H9 (cell line): ENCODE data around the gene DDX60. TPM values are rescaled to one million over a fixed set of nuclear protein-coding genes. Genes with fewer than 3 reads are reported as not detected.

Source experiments
- DNase-seq: peaks from one replicate; pipeline ENCODE4 v3.0.0-alpha.2; 2017
- H2AFZ ChIP-seq: one replicate; pipeline ENCODE4 v1.6.1; 2013; ENCODE audit warnings: mild to moderate bottlenecking, low read length, control low read depth, moderate library complexity
- H2AK5ac ChIP-seq: 2 replicates; pipeline ENCODE4 v1.6.1; 2013; ENCODE audit warnings: low read length, control low read depth, mixed read lengths; ENCODE audit not compliant: insufficient read length
- H2BK120ac ChIP-seq: one replicate; pipeline ENCODE4 v1.6.1; 2013; ENCODE audit warnings: low read depth, mild to moderate bottlenecking, low read length, control low read depth, inconsistent platforms; ENCODE audit not compliant: poor library complexity, severe bottlenecking
- H2BK12ac ChIP-seq: 2 replicates; pipeline ENCODE4 v1.6.1; 2013; ENCODE audit warnings: low read length, control low read depth, mixed read lengths, low read depth; ENCODE audit not compliant: insufficient read length
- H2BK15ac ChIP-seq: 2 replicates; pipeline ENCODE4 v1.6.1; 2013; ENCODE audit warnings: low read depth, low read length, control low read depth
- H2BK20ac ChIP-seq: one replicate; pipeline ENCODE4 v1.6.1; 2013; ENCODE audit warnings: low read depth, mild to moderate bottlenecking, low read length, control low read depth, inconsistent platforms; ENCODE audit not compliant: poor library complexity, severe bottlenecking
- H2BK5ac ChIP-seq: 2 replicates; pipeline ENCODE4 v1.6.1; 2013; ENCODE audit warnings: low read length, control low read depth, mixed read lengths; ENCODE audit not compliant: insufficient read length
- H3K14ac ChIP-seq: 2 replicates; pipeline ENCODE4 v1.6.1; 2013; ENCODE audit warnings: low read length, control low read depth; ENCODE audit not compliant: insufficient read depth
- H3K18ac ChIP-seq: 2 replicates; pipeline ENCODE4 v1.6.1; 2013; ENCODE audit warnings: low read depth, mild to moderate bottlenecking, mixed read lengths, low read length, control low read depth; ENCODE audit not compliant: insufficient read length
- H3K23ac ChIP-seq: 2 replicates; pipeline ENCODE4 v1.6.1; 2013; ENCODE audit warnings: low read length, control low read depth, mixed read lengths, low read depth; ENCODE audit not compliant: insufficient read length
- H3K23me2 ChIP-seq: 2 replicates; pipeline ENCODE4 v1.6.1; 2013; ENCODE audit warnings: low read depth, mild to moderate bottlenecking, mixed read lengths, low read length, control low read depth; ENCODE audit not compliant: insufficient read length, poor library complexity, severe bottlenecking
- H3K27ac ChIP-seq: 2 replicates; pipeline ENCODE4 v1.5.1; 2013; ENCODE audit warnings: low read length, control low read depth, mixed read lengths, low read depth; ENCODE audit not compliant: insufficient read length
- H3K27me3 ChIP-seq: 2 replicates; pipeline ENCODE4 v1.6.1; 2013; ENCODE audit warnings: low read length, control low read depth, inconsistent platforms; ENCODE audit not compliant: insufficient read depth
- H3K4ac ChIP-seq: 2 replicates; pipeline ENCODE4 v1.6.1; 2013; ENCODE audit warnings: low read depth, mild to moderate bottlenecking, control low read depth, inconsistent platforms, low read length, moderate library complexity
- H3K4me1 ChIP-seq: 2 replicates; pipeline ENCODE4 v1.6.1; 2013; ENCODE audit warnings: low read length, control low read depth, inconsistent platforms; ENCODE audit not compliant: insufficient read depth
- H3K4me2 ChIP-seq: 2 replicates; pipeline ENCODE4 v1.6.1; 2013; ENCODE audit warnings: low read length, control low read depth, mixed read lengths; ENCODE audit not compliant: insufficient read length, insufficient read depth
- H3K56ac ChIP-seq: 2 replicates; pipeline ENCODE4 v1.6.1; 2013; ENCODE audit warnings: low read depth, mild to moderate bottlenecking, mixed read lengths, low read length, control low read depth; ENCODE audit not compliant: insufficient read length
- H3K79me1 ChIP-seq: 2 replicates; pipeline ENCODE4 v1.6.1; 2013; ENCODE audit warnings: low read depth, mild to moderate bottlenecking, moderate library complexity, low read length, control low read depth, inconsistent platforms; ENCODE audit not compliant: insufficient read depth, poor library complexity, severe bottlenecking
- H3K79me2 ChIP-seq: 2 replicates; pipeline ENCODE4 v1.6.1; 2013; ENCODE audit warnings: low read length, control low read depth, inconsistent platforms; ENCODE audit not compliant: insufficient read depth
- H3K9ac ChIP-seq: 2 replicates; pipeline ENCODE4 v1.6.1; 2013; ENCODE audit warnings: low read length, control low read depth, mixed read lengths; ENCODE audit not compliant: insufficient read length; ENCODE audit errors: extremely low read depth
- H3K9me3 ChIP-seq: one replicate; pipeline ENCODE4 v1.6.1; 2013; ENCODE audit warnings: low read depth, low read length, inconsistent platforms; ENCODE audit not compliant: control insufficient read depth
- H3T11ph ChIP-seq: one replicate; pipeline ENCODE4 v1.6.1; 2013; ENCODE audit warnings: mild to moderate bottlenecking, low read length, control low read depth, inconsistent platforms
- H4K20me1 ChIP-seq: one replicate; pipeline ENCODE4 v1.6.1; 2013; ENCODE audit not compliant: control insufficient read depth, insufficient read length, insufficient read depth
- H4K5ac ChIP-seq: 2 replicates; pipeline ENCODE4 v1.6.1; 2013; ENCODE audit warnings: low read depth, mild to moderate bottlenecking, mixed read lengths, low read length, control low read depth; ENCODE audit not compliant: insufficient read length
- H4K8ac ChIP-seq: replicated peaks from 2 replicates; pipeline ENCODE4 v1.6.1; 2013; ENCODE audit warnings: low read length, control low read depth, mixed read lengths, low read depth; ENCODE audit not compliant: insufficient read length
- H4K91ac ChIP-seq: 2 replicates; pipeline ENCODE4 v1.6.1; 2013; ENCODE audit warnings: low read depth, mild to moderate bottlenecking, moderate library complexity, mixed read lengths, low read length, control low read depth; ENCODE audit not compliant: insufficient read length
- H3K27ac Mint-ChIP-seq, 3 experiments: 2 replicates in 2 of 3; 3 replicates in 1 of 3; pipeline ENCODE4 v1.8.0; 2020 to 2021; ENCODE audit warnings: mixed read lengths in 3 of 3, mild to moderate bottlenecking in 1 of 3, moderate library complexity in 1 of 3
- H3K27me3 Mint-ChIP-seq: 2 replicates; pipeline ENCODE4 v1.8.0; 2021; ENCODE audit warnings: low read depth, mild to moderate bottlenecking, moderate library complexity, mixed read lengths
- H3K36me3 Mint-ChIP-seq, 3 experiments: 2 replicates in 2 of 3; 3 replicates in 1 of 3; pipeline ENCODE4 v1.8.0; 2020 to 2021; ENCODE audit warnings: low read depth in 3 of 3, mixed read lengths in 3 of 3; ENCODE audit not compliant: insufficient read depth in 1 of 3
- H3K4me1 Mint-ChIP-seq, 2 experiments: 2 replicates each; pipeline ENCODE4 v1.8.0; 2020; ENCODE audit warnings: mixed read lengths in 2 of 2
- H3K4me3 Mint-ChIP-seq, 2 experiments: 2 replicates in 1 of 2; 3 replicates in 1 of 2; pipeline ENCODE4 v1.8.0; 2020 to 2021; ENCODE audit warnings: mild to moderate bottlenecking in 2 of 2, mixed read lengths in 2 of 2, moderate library complexity in 1 of 2
- H3K9me3 Mint-ChIP-seq, 2 experiments: 2 replicates in 1 of 2; 3 replicates in 1 of 2; pipeline ENCODE4 v1.8.0; 2020; ENCODE audit warnings: mild to moderate bottlenecking in 2 of 2, mixed read lengths in 2 of 2, moderate library complexity in 1 of 2
- WGBS: extraction: QIAGEN DNeasy Blood & Tissue Kit; methylation state at CpG from one replicate; pipeline ENCODE4 v1.1.7; 2013; ENCODE audit warnings: missing lambda C conversion rate, low lambda C conversion rate, mixed read lengths; ENCODE audit not compliant: insufficient read length; ENCODE audit errors: extremely low coverage; 5-methylcytosine and 5-hydroxymethylcytosine counted together
- total RNA-seq: library from RNA; stranded (reverse); gene quantifications from 2 replicates; pipeline ENCODE4 v1.2.1, GENCODE V29; 2021
- TF ChIP-seq, protein P1 (sequence below): fragments of 200-600 bp; sonication (generic); conservative IDR thresholded peaks from 3 replicates; pipeline ENCODE4 v1.8.0; 2021; ENCODE audit warnings: antibody characterized with exemption, mild to moderate bottlenecking

Gene DDX60
- total RNA-seq, 1 experiment from 2014 or later: 3.9 TPM

- H3T11ph ChIP-seq: no peak overlapping the region
- H4K91ac ChIP-seq: no peak overlapping the region
- H3K27ac ChIP-seq: no peak overlapping the region
- no peaks in the 10 kb centered on the region for H3K36me3 Mint-ChIP-seq
- no peaks in the 10 kb centered on the region for H3K9me3 ChIP-seq
- no peaks in the 10 kb centered on the region for H3K27me3 Mint-ChIP-seq
- no peak overlapping the region for H3K23ac ChIP-seq
- H4K8ac ChIP-seq: no peak overlapping the region
- no peaks in the 10 kb centered on the region for H3K23me2 ChIP-seq
- H3K56ac ChIP-seq: no peak overlapping the region
- H3K4me3 Mint-ChIP-seq: no peak overlapping the region
- H4K5ac ChIP-seq: no peak overlapping the region
- H3K4me1 Mint-ChIP-seq: peaks cover 5 to 8% of the 10 kb centered on the region in 2 experiments
- no peak overlapping the region for H3K9ac ChIP-seq
- H4K20me1 ChIP-seq: no peaks in the 10 kb centered on the region
- no peak overlapping the region for H2BK5ac ChIP-seq
- no peak overlapping the region for H2BK12ac ChIP-seq
- H2BK120ac ChIP-seq: no peak overlapping the region
- H3K79me2 ChIP-seq: no peaks in the 10 kb centered on the region
- no peak overlapping the region for H2AFZ ChIP-seq
- H2BK15ac ChIP-seq: no peak overlapping the region
- no CpG with 5 or more reads among the region's 1 CpG for WGBS
- H2AK5ac ChIP-seq: no peak overlapping the region
- no peak overlapping the region for H3K14ac ChIP-seq
- TF ChIP-seq, protein P1, sequence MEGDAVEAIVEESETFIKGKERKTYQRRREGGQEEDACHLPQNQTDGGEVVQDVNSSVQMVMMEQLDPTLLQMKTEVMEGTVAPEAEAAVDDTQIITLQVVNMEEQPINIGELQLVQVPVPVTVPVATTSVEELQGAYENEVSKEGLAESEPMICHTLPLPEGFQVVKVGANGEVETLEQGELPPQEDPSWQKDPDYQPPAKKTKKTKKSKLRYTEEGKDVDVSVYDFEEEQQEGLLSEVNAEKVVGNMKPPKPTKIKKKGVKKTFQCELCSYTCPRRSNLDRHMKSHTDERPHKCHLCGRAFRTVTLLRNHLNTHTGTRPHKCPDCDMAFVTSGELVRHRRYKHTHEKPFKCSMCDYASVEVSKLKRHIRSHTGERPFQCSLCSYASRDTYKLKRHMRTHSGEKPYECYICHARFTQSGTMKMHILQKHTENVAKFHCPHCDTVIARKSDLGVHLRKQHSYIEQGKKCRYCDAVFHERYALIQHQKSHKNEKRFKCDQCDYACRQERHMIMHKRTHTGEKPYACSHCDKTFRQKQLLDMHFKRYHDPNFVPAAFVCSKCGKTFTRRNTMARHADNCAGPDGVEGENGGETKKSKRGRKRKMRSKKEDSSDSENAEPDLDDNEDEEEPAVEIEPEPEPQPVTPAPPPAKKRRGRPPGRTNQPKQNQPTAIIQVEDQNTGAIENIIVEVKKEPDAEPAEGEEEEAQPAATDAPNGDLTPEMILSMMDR: no peak
- no peak overlapping the region for H2BK20ac ChIP-seq
- H3K27me3 ChIP-seq: no peaks in the 10 kb centered on the region
- H3K4me2 ChIP-seq: no peak overlapping the region
- H3K27ac Mint-ChIP-seq: no peak overlapping the region
- H3K79me1 ChIP-seq: no peaks in the 10 kb centered on the region
- no peaks in the 10 kb centered on the region for H3K4me1 ChIP-seq
- no peaks in the 10 kb centered on the region for H3K9me3 Mint-ChIP-seq
- no peak for DNase-seq
- H3K18ac ChIP-seq: no peak overlapping the region
- no peak overlapping the region for H3K4ac ChIP-seq
Measured at GRCh38 chr4:168259096-168259495, 59.5 kb downstream of the DDX60 start.
